ENCODE data around the gene MYEF2.

GRCh38 chr15:48096355-48096786 is 81.7 kb downstream of the MYEF2 start:
- no peak for TF ChIP-seq CTCF (conservative IDR thresholded peaks at IDR 0.05; ENCODE audit: low read length)
- no peak for TF ChIP-seq EZH2phosphoT487 (IDR thresholded peaks at IDR 0.05; ENCODE audit: borderline replicate concordance)

Data from Loucy (cell line).